COLO668 (cell line): ENCODE measurements around the gene ATRIP.
"Not testable (repeated sequence)": the region's sequence is repeated elsewhere in the genome, so short reads cannot be mapped to it uniquely, and the experiment has no call there.

ENCODE experiments used
- DNase-seq: peaks from one replicate; lab custom pipeline; 2025; ENCODE audit not compliant: unreplicated experiment; lab: John Stamatoyannopoulos, UW

The ATRIP gene

DNA sequence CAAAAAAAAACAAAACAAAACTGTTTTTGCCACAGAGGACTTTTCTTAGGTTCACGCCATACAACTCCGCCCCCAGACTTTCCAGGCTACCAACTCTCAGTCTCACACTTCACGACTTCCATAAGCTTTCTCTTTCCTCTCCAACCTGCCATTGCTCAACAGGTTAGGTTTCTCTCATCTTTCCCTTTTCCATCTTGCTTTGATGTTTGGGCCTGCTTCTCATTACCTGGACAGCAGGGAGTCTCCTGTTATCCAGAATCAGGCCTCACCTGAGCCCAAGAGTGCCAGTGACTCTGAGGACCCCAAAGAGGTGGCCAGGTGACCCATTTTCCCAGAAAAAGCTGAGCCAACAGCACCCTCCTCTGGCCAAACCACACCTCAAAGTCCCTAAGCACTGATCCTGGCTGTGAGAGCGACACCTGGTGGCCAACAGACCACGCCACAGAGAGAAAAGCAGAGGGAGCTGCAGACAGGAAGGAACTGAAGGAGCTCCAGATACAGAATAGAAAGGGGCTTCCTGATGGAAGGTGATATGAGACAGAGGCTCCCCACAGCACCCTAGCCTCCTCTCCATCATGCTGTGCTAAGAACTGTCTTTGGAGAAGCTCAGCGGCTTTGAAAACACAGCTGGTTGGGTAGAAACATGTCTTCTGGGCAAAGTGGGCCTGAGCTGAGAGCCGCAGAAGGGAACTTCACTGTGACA, 10.6 kb upstream of the ATRIP start:
- peak; percentile 76 for DNase-seq

DNA sequence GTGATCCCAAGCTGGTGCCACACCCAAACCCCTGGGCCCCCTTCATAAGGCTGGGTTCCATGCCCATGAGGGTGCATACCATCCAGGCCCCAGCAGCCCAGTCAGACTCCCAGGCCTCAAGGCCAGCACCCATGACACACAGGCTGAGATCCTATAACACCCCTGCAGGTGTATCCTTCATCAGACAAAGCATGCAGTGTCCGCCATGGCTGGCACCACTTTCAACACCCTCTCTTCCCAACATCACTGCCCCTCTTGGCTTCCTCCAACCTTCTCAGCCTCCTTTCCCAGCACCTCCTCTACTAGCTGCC, 10.1 kb upstream of the ATRIP start:
- no peak for DNase-seq

DNA sequence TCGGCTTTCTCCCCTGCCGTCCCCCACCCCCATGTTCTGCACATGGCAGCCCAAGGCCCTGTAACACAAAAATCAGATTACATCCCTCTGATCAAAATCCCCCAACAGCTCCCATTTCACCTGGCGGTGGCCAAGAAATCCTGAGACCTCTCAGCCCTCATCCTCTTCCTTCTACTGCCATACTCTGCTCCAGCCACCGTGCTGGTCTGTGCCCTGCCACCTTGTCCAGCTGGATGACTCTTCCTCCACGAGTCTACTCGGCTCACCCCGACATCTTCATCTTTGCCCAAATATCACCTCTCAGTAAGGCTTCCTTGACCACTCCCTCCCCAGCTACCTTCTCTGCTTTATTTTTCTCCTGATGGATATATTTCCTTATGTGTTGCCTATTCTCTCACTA, 9.7 kb upstream of the ATRIP start:
- no peak for DNase-seq

DNA sequence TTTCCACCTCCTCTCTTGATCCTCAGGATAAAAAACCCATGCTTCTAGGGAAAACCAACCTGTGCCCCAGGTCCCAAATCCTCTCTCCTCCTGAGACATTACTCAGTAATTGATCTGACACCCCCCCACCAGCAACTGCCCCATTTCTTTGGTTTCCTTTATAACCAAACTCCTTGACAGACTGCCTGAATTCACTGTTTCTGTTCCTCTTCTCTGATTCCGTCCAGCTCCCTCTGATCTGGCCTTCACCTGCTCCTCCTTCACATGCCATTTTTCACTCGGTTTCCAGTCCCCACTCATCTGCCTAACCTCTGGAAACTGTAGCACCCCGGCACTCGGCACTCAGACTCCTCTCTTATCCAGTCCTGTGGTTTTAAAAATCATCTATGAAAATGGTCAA, 8.7 kb upstream of the ATRIP start:
- no peak for DNase-seq

DNA sequence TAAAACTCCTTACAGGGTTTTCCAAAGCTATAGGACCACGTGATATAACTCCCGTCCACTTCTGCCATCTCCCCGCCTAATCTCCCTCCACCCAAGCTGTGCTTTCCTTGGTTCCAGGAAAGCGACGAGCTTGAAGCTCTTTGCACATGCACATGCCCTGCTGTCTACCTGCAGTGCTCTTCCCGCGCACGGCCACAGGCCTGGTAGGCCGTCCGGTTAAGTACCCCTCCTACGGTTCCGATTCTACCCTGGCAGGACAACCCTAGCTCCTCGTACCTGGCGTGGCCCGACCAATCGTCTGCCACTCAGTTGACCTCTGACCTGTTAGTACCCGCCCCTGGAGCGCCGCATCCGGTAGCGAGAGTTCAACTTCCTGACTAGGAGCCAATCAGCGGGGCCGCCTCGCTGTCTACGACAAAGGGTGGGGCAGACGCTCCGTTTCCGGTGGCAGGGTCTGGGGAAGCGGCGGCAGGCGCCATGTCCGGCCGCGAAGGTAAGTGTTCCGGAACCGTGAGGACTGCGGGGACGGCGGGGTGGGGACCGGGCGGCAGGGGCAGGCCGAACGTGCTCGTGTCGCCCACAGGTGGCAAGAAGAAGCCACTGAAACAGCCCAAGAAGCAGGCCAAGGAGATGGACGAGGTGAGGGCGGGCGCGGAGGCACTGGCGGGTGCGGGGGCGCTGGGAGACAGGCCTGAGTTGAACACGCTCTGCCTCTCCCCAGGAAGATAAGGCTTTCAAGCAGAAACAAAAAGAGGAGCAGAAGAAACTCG, 6.5 kb upstream of the ATRIP start, which contains the start of the genes CCDC51 and TMA7:
Gene CCDC51, minus strand, starts transcription at position 300 of the 770 bp plus-strand sequence. CDS start 4,991 bp downstream, outside the sequence.
Gene TMA7, plus strand, starts transcription at position 438 of the 770 bp plus-strand sequence. Its CDS starts 40 bp downstream, at position 478.
- peak; percentile 95 for DNase-seq

DNA sequence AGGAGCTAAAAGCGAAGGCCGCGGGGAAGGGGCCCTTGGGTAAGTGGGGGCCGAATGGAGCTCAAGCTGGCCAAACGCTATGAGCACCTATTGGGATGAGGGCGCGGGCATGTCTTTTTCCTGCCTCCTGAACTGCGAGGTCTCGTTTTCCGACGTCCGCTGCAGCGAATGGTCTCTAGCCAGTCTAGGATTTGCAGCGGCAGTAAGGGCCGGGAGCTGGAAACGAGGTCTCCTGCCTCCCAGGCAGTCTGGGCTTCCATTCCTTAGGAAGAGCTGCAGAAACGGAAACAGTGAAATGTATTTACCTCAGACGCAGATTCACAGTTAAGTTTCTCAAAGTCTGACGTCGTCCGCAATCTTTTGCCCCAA, 6.0 kb upstream of the ATRIP start:
- no peak for DNase-seq

DNA sequence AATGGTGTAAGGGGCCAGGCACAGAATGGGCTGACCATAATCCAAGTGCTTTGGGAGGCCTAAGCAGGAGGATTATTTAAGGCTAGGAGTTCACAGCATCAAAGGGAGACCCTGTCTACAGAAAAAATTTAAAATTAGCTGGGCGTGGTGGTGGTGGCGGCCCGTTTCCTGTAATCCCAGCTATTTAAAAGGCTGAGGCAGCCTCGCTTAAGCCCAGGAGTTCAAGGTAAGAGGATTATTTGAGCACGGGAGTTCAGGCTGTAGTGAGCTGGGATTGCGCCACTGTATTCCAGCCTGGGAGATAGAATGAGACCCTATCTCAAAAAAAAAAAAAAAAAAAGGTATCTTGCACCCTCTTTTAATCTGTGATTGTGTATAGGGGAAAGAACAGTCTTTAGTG, 4.6 kb upstream of the ATRIP start:
- DNase-seq = no peak

DNA sequence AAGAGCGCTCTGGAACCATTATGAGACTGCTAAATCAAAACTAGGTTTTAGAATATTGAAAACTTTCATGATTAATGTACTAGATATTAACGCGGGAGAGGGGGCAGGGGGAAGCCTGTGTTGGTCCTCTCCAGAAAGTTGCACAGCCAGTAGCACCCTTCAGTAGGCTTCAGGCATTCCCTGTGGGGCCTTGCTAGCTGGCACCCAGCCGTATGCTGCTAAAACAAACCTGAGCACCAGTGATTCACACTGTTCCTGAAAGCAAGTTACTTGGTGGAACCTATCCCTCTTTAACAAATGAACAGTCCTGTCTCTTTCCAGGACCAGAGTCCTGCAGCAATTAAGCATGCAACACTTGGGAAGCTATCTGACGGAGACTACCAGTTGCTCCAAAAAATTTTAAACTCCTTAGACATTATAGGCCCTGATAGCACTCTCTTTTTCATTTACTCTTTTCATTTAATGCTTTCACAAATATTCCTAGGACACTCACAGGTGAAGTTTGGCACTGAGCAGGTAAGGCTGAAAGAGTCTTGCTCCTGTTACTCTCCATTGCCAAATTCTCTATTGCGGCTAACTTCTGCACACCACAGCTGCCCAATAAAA, 1.2 kb upstream of the ATRIP start:
- no peak for DNase-seq

DNA sequence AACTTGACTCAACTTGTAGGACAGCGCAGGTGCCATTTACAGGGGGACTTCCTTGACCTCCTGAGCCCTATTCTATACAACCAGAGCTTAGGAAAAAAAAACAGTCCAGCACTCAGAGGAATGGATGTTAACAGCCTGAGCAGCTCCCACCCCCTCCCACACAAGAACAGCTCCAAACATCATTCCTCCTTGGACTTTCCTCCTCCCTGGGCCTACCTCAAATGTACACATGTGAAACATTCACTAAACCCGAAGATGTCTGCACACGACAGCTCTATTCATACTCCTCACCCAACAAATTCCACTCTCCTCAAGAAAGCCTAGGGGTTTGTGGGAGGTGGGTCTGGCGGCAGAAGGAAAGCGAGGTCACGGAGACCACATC, 503 bp upstream of the ATRIP start:
- no peak for DNase-seq

DNA sequence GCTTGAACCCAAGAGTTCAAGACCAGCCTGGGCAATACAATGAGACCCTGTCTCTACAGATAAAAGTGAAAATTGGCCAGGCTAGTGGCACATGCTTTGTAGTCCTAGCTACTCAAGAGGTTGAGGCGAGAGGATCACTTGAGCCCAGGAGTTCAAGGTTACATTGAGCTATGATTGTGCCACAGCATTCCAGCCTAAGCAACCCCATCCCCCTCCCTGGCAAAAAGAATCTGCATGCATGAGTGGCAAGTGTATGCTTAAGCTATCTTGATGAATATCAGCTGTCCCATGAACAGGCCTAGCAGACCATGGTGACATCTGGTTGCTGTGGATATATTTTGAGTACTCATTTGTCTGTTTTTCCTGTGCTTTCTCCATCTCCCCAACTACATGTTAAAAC, 4.7 kb downstream of the ATRIP start:
- DNase-seq = no peak

DNA sequence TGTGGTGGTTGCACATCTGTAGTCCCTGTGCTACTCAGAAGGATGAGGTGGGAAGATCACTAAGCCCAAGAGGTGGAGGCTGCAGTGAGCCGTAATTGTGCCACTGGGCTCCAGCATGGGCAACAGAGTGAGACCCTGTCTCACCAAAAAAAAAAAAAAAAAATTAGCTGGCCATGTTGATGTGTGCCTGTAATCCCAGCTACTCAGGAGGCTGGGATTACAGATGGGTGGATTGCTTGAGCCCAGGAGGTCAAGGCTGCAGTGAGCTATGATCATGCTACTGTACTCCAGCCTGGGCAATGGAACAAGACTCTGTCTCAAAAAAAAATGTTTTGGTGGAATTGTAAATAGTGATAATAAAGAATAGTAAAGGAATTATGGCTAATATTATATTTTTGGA, 9.9 kb downstream of the ATRIP start:
- DNase-seq = no peak

DNA sequence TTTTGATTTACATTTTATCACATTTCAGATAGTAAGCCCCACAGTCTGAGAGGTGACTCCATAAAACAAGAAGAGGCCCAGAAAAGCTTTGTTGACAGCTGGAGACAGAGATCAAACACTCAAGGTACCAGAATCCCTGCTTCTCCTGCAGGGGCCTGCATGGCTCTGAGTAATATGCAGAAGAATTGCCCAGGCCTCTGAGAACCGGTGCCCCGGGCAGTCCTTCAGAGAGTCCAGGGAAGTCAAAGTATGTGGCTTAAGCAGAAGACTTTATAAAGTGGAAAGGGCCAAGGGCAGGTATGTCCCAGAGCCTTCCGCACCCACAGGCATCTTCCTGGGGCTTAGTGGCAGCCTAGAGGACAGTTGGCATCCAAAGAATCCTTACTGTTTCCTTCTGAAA, 12.8 kb downstream of the ATRIP start:
- no peak for DNase-seq

DNA sequence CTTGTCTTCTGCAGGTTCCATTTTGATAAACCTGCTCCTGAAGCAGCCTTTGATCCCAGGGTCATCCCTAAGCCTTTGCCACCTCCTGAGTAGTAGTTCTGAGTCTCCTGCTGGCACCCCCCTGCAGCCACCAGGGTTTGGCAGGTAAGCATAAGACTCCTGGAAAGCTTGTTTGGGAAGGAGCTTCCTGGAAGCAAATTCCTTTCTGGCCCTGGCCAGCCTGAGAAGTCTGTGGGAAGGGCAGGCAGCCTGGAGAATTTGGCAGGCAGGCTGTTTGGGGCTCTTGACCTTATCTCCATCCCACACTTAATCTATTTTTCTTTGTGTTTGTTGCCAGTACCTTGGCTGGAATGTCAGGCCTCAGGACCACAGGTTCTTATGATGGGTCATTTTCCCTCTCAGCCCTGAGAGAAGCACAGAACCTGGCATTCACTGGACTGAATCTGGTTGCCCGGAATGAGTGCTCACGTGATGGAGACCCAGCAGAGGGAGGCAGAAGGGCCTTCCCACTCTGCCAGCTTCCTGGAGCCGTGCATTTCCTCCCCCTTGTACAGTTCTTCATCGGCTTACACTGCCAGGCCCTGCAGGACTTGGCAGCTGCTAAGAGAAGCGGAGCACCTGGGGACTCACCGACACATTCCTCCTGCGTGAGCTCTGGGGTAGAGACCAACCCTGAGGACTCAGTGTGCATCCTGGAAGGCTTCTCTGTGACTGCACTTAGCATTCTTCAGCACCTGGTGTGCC, 13.4 kb downstream of the ATRIP start:
- DNase-seq = no peak

DNA sequence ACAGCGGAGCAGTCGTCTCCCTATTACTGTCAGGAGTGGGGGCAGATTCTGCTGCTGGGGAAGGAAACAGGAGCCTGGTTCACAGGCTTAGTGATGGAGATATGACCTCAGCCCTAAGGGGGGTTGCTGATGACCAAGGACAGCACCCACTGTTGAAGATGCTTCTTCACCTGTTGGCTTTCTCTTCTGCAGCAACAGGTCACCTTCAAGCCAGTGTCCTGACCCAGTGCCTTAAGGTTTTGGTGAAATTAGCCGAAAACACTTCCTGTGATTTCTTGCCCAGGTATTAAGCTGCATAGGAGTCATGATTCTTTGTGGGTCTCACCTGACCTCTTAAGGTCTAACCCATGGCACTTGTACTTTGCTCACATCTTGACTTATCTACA, 14.0 kb downstream of the ATRIP start:
- DNase-seq = no peak

DNA sequence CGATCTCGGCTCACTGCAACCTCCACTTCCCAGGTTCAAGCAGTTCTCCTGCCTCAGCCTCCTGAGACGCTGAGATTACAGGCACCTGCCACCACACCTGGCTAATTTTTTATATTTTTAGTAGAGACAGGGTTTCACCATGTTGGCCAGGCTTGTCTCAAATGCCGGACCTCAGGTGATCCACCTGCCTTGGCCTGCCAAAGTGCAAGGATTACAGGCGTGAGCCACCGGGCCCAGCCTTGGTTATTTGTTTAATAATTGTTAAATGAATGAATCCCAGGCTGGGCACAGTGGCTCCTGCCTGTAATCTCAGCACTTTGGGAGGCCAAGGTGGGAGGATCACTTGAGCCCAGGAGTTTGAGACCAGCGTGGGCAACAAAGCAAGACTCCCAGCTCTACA, 15.2 kb downstream of the ATRIP start:
- not testable (repeated sequence) for DNase-seq

DNA sequence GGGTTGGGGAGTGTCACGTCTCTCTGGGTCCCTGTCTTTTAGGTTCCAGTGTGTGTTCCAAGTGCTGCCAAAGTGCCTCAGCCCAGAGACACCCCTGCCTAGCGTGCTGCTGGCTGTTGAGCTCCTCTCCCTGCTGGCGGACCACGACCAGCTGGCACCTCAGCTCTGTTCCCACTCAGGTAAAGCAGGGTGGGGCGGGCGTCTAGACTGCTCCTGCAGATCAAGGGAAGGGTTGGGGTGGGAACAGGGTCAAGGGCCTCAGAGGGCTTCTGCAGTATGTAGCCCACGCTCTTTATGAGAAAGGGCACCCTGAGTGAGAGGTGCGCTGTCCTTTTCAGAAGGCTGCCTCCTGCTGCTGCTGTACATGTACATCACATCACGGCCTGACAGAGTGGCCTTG, 17.2 kb downstream of the ATRIP start:
- DNase-seq = no peak

DNA sequence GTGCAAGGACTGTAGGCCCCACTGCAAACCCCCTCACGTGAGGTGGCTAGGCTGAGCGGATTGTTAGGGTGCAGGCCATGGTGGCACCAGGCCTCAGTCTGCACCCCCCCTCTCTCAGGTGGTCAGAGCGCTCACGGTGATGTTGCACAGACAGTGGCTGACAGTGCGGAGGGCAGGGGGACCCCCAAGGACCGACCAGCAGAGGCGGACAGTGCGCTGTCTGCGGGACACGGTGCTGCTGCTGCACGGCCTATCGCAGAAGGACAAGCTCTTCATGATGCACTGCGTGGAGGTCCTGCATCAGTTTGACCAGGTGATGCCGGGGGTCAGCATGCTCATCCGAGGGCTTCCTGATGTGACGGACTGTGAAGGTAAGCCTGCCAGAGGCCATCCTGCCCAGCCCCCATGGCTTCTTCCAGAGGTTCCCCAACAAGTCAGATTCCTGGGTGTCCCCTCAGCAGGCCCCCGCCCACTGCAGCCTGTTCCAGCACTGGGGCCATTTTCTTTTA, 18.2 kb downstream of the ATRIP start:
- no peak for DNase-seq

DNA sequence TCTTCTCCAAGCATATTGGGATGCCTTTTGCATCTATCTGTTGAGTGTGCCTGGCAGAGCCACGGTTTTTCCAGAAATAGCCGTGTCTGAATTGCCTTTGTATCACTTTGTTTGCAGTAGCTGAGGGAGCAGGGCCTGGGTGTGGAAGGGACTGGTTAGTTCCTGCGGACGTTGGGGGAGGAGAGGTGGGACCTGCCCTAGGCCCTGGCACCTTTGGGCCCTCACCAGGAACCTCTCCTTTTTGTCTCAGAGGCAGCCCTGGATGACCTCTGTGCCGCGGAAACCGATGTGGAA, 18.6 kb downstream of the ATRIP start:
- no peak for DNase-seq

DNA sequence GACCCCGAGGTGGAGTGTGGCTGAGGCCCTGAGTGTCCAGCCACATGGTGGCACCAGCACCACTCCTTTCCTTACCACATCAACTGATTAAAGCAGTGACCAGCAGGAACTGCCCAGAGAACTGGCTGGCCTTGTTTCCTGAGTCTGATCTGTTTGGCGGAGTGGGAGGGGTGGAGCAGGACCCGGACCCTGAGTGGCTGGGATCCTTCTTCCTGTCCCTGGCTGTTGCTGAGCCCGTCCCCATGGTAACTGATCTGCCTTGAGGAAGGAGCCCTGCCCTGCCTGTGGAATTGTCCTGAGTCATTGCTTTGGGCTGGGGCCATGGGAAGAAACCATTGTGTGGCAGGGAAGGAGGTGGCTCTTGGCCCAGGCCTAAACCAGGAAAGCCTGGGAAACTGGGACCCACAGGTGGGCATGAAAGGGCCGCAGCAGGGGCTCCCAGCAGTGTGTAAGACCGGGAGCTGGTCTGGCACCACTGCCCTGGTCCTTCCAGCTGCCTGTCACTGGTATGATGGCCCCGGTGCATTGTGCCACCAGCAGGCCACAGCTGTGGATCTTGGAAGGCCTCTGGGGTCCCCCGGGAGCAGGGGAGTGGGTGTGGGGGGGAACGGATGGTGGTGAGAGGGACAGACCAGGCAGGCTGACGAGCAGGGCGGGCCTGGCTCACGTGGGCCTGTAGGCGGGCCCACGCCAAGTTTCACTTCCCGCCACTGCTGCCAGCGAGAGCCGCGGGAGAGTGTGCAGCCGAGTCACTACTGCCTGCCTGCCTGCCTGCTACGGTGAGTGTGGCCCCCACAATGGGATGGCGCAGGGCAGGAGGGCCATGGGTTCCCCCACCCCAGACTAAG, 19.2 kb downstream of the ATRIP start:
- peak; percentile 86 for DNase-seq

DNA sequence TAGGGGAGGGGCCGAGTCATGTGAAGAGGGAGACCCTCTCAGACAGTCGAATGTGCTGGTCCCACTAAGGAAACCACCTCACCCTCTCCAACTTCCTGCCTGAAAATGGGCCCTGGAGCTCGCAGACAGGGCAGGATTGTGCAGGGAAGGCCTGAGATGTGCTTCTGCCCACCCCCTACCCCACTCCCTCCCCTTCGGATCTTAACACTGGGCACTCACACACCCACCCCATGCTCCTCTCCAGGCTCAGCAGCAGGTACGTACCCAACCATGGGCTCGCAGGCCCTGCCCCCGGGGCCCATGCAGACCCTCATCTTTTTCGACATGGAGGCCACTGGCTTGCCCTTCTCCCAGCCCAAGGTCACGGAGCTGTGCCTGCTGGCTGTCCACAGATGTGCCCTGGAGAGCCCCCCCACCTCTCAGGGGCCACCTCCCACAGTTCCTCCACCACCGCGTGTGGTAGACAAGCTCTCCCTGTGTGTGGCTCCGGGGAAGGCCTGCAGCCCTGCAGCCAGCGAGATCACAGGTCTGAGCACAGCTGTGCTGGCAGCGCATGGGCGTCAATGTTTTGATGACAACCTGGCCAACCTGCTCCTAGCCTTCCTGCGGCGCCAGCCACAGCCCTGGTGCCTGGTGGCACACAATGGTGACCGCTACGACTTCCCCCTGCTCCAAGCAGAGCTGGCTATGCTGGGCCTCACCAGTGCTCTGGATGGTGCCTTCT, 20.0 kb downstream of the ATRIP start:
- DNase-seq = peak; percentile 26
